Measurements from ENCODE around the gene CACNA1H.
"Not testable (repeated sequence)": the region's sequence is repeated elsewhere in the genome, so short reads cannot be mapped to it uniquely, and the experiment has no call there.

CACNA1H gene

DNA sequence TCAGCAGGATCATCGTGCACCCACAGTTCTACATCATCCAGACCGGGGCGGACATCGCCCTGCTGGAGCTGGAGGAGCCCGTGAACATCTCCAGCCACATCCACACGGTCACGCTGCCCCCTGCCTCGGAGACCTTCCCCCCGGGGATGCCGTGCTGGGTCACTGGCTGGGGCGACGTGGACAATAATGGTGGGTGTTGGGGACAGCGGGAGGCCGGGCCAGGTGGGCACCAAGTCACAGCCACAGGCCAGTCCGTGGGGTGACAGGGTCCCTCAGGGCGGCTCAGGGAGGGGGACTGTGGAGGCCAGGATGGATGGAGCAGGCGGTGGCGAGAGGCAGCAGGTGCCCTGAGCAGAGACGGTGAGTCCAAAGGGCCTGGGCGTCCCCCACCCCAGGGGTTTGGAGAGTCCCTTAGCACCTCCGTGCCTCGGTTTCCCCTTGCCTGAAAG is 104.0 kb downstream of the CACNA1H start:
- no peak for DNase-seq

GRCh38 chr16:1257561-1258224 is 104.8 kb downstream of the CACNA1H start:
- no peak for DNase-seq

DNA sequence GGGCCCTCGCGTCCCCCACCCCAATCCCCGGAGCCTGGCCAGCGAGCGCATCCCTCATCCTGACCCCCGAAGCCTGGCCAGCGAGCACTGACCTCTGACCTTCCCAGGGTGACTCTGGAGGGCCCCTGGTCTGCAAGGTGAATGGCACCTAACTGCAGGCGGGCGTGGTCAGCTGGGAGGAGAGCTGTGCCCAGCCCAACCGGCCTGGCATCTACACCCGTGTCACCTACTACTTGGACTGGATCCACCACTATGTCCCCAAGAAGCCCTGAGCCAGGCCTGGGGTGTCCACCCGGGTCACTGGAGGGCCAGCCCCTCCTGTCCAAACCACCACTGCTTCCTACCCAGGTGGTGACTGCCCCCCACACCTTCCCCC is 105.3 kb downstream of the CACNA1H start:
- DNase-seq: no peak

DNA sequence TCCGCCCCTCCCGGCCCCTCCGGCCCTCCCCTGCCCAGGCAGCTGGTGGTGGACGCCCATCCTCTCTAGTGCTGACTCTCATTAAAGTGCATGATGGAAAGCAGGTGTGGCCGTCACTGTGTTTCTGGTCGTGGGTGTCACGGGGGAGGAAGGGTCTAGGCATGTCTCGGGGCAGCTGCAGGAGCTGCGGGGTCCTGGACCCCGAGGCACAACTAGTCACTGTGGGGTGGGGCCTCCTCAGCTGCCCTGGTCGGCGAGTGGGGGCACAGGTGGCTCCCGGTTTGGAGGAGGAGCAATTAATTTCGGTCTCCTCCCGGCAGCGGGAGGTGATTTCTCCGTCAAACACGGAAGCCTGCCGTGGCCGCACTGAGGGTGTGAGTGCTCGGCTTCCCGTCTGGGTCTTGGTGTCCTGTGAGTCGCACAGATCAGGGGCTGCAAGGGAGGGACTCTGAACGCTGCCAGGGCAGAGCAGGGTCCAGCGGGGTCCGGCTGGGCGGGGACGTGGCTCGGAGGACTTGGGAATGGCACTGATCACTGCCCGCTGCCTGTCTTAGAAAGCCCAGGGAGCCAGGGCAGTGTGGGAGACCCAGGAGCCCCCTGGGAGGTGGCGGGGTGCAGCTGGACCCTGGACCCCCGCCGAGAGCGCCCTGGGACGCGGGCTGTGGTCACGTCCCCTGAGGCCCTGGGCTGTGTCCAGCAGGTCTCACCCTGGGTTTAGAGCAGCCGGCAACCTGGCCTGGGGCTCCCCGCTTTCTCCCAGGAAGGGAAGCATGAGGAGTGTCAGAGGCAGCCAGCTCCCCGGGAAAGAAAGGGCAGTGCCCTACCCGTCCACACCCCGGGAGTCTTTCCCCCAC is 106.2 kb downstream of the CACNA1H start:
- DNase-seq: no peak

DNA sequence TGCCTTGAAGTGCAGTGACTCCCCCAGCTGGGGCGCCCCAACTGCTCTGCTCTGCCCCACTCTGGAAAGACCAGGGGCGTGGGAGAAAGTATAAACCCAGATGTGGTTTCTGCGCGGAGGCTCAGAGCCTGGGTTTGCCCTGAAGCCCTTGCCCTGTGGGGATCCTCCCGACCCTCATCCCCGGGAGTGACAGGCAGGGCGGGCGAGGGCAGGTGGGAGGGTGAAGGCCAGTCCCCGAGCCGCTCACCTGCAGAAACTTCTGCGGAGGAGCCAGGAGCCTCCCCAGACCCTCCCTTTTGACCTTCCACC is 106.8 kb downstream of the CACNA1H start:
- DNase-seq: no peak

DNA sequence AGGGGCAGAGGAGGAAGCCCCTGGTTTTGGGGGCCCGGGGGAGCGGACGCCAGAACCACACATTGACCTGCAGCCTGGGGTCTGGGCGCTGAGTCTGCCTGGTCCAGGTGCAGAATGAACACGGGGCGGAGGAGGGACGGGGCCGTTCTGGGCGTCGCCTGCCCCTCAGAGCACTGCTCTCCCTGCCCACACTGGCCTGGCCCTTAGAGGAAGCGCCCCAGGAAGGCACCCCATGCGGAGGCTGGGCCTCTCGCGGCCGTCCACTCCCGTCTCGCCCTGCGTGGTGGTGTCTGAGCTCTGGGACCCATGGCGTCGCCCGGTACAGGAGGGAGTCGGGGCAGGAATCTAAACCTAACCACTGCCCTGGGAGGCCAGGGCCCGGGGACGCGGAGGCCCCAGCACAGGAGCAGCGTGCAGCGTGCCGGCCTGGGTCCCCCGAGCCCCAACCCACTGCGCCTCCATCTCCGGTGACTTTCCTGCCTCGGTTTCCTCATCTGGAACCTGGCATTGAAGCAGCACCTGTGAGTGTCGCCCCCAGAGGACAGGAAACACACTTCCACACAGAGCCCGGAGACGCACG is 107.3 kb downstream of the CACNA1H start:
- DNase-seq: no peak

GRCh38 chr16:1261131-1261892 is 108.4 kb downstream of the CACNA1H start:
- DNase-seq: no peak

GRCh38 chr16:1262210-1262845 is 109.4 kb downstream of the CACNA1H start:
- no peak for DNase-seq

GRCh38 chr16:1262846-1263221 is 109.9 kb downstream of the CACNA1H start:
- DNase-seq: no peak

- DNase-seq: no peak
Measured at GRCh38 chr16:1263591-1264344, 110.9 kb downstream of the CACNA1H start.

DNA sequence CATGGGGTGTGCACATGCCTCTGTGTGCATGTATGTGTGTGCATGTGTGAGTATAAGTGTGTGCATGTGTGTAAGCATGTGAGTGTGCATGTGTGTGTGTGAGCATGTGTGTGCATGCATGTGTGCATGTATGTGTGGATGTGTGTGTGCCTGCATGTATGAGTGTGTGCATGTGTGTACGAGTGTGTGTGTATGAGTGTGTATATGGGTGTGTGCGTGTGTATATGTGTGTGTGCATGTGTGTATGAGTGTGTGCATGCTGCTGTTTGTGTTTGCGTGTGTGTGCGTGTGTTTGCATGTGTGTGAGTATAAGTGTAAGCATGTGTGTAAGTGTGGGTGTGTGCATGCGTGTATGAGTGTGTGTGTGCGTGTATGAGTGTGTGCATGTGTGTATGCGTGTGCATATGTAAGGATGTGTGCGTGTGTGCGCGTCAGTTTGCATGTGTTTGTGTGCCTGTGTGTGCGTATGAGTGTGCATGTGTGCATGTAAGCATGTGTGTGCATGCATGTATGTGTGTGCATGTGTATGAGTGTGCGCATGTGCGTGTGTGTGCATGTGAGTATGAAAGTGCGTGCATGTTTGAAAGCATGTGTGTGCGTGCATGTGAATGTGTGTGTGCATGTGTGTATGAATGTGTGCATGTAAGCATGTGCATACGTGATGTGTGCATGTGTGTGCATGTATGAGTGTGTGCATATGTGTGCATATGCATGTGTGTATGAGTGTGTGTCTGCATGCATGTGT is 111.6 kb downstream of the CACNA1H start:
- no peak for DNase-seq

- no peak for DNase-seq
Measured at GRCh38 chr16:1265090-1265630, 112.3 kb downstream of the CACNA1H start.

- no peak for DNase-seq
Measured at GRCh38 chr16:1265826-1266225, 112.9 kb downstream of the CACNA1H start.

- not testable (repeated sequence) for DNase-seq
Measured at GRCh38 chr16:1269418-1269817, 116.5 kb downstream of the CACNA1H start.

- no peak for DNase-seq
Measured at GRCh38 chr16:1271380-1271723, 118.4 kb downstream of the CACNA1H start.

All from SHP77 treated with DMSO at 0.1 percent for 48 hours (cell line).